ENCODE data around the gene NANOS3. TPM values are rescaled to one million over a fixed set of nuclear protein-coding genes. Genes with fewer than 3 reads are reported as not detected.
A peak's percentile ranks its signal among the peaks of the same experiment; 100 is the strongest.

NANOS3 gene
- total and polyA plus RNA-seq, 2 of the 13 experiments (the other 11 are each of a cell fraction or from before 2014, with no cell fraction given) = 0.21 TPM; not detected in 1

GRCh38 chr19:13905634-13906520, 28.9 kb downstream of the NANOS3 start, which contains the start of the genes BRME1 and CC2D1A (continued):
- TF ChIP-seq FOXP1 (IDR thresholded peaks at IDR 0.05) = no peak
- no peak; the same call in 1 of the 2 replicates for TF ChIP-seq FOXP1 (CRISPR knock-in tag; IDR thresholded peaks at IDR 0.05)
- TF ChIP-seq EEA1 (CRISPR knock-in tag; IDR thresholded peaks at IDR 0.05; ENCODE audit: borderline replicate concordance) = peak; percentile 92; the same call in 1 of the 2 replicates
- TF ChIP-seq ZFP91 (CRISPR knock-in tag; IDR thresholded peaks at IDR 0.05; ENCODE audit: borderline replicate concordance) = peak; percentile 77
- TF ChIP-seq ATRX (CRISPR knock-in tag; IDR thresholded peaks at IDR 0.05; ENCODE audit: borderline replicate concordance) = no peak
- TF ChIP-seq KDM2A (CRISPR knock-in tag; IDR thresholded peaks at IDR 0.05; ENCODE audit: borderline replicate concordance, low read depth) = peak; percentile 89
- peak; percentile 54; the same call in 1 of the 2 replicates for TF ChIP-seq ZNF780A (CRISPR knock-in tag; IDR thresholded peaks at IDR 0.05)
- no peak for TF ChIP-seq RBM22 (optimal IDR thresholded peaks at IDR 0.05; ENCODE audit: low read length)
- TF ChIP-seq TEAD3 (CRISPR knock-in tag; optimal IDR thresholded peaks at IDR 0.05; ENCODE audit: borderline replicate concordance) = peak; percentile 52
- no peak for TF ChIP-seq ZNF180 (CRISPR knock-in tag; IDR thresholded peaks at IDR 0.05; ENCODE audit: borderline replicate concordance, low read depth)
- TF ChIP-seq ZNF609 (CRISPR knock-in tag; IDR thresholded peaks at IDR 0.05; ENCODE audit: borderline replicate concordance) = no peak
- TF ChIP-seq HDAC6 (IDR thresholded peaks at IDR 0.05; ENCODE audit: low read depth, low read length) = no peak
- no peak for TF ChIP-seq JUND (CRISPR knock-in tag; IDR thresholded peaks at IDR 0.05)
- TF ChIP-seq SKI (IDR thresholded peaks at IDR 0.05; ENCODE audit: partially characterized antibody) = no peak
- TF ChIP-seq ZNF772 (CRISPR knock-in tag; IDR thresholded peaks at IDR 0.05) = peak; percentile 95
- TF ChIP-seq, protein P1, sequence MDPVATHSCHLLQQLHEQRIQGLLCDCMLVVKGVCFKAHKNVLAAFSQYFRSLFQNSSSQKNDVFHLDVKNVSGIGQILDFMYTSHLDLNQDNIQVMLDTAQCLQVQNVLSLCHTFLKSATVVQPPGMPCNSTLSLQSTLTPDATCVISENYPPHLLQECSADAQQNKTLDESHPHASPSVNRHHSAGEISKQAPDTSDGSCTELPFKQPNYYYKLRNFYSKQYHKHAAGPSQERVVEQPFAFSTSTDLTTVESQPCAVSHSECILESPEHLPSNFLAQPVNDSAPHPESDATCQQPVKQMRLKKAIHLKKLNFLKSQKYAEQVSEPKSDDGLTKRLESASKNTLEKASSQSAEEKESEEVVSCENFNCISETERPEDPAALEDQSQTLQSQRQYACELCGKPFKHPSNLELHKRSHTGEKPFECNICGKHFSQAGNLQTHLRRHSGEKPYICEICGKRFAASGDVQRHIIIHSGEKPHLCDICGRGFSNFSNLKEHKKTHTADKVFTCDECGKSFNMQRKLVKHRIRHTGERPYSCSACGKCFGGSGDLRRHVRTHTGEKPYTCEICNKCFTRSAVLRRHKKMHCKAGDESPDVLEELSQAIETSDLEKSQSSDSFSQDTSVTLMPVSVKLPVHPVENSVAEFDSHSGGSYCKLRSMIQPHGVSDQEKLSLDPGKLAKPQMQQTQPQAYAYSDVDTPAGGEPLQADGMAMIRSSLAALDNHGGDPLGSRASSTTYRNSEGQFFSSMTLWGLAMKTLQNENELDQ (CRISPR knock-in tag; IDR thresholded peaks at IDR 0.05; ENCODE audit: borderline replicate concordance) = no peak
- peak; percentile 95 for TF ChIP-seq IKZF4 (CRISPR knock-in tag; IDR thresholded peaks at IDR 0.05; ENCODE audit: borderline replicate concordance, low read depth, not compliant biosample characterization)
- TF ChIP-seq, protein P2, sequence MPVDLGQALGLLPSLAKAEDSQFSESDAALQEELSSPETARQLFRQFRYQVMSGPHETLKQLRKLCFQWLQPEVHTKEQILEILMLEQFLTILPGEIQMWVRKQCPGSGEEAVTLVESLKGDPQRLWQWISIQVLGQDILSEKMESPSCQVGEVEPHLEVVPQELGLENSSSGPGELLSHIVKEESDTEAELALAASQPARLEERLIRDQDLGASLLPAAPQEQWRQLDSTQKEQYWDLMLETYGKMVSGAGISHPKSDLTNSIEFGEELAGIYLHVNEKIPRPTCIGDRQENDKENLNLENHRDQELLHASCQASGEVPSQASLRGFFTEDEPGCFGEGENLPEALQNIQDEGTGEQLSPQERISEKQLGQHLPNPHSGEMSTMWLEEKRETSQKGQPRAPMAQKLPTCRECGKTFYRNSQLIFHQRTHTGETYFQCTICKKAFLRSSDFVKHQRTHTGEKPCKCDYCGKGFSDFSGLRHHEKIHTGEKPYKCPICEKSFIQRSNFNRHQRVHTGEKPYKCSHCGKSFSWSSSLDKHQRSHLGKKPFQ (CRISPR knock-in tag; IDR thresholded peaks at IDR 0.05; ENCODE audit: insufficient replicate concordance) = peak; percentile 32

All from HepG2 (cell line).